Upper lobe of right lung (tissue), 1 donor: ENCODE results near the gene TMEM207. TPM values are rescaled to one million over a fixed set of nuclear protein-coding genes. Genes with fewer than 3 reads are reported as not detected.

Experiments
- ATAC-seq: fragments of 200-7000 bp; cut with Tn5 transposase; one replicate; pipeline ENCODE4 v1.9.1; 2020; ENCODE audit warnings: mild to moderate bottlenecking, moderate library complexity
- DNase-seq: peaks from one replicate; pipeline ENCODE4 v3.0.0-alpha.2; 2020
- H3K27ac ChIP-seq: fragments of 200-600 bp; one replicate; pipeline ENCODE4 v1.8.0; 2022
- H3K27me3 ChIP-seq: fragments of 200-600 bp; one replicate; pipeline ENCODE4 v1.8.0; 2022; ENCODE audit warnings: mild to moderate bottlenecking
- H3K36me3 ChIP-seq: fragments of 200-600 bp; one replicate; pipeline ENCODE4 v1.8.0; 2022
- H3K4me1 ChIP-seq: fragments of 200-600 bp; one replicate; pipeline ENCODE4 v1.8.0; 2022
- H3K4me3 ChIP-seq: fragments of 200-600 bp; one replicate; pipeline ENCODE4 v1.8.0; 2022; ENCODE audit warnings: mild to moderate bottlenecking
- H3K9me3 ChIP-seq: fragments of 200-600 bp; one replicate; pipeline ENCODE4 v1.8.0; 2022
- CTCF ChIP-seq: fragments of 200-600 bp; IDR thresholded peaks from one replicate; pipeline ENCODE4 v1.8.0; 2022; ENCODE audit warnings: antibody characterized with exemption
- intact Hi-C: fragments of 100-400 bp; cut with DNase I; formaldehyde crosslinking; loops from one replicate; pipeline ENCODE4 v1.11.0; 2022
- total RNA-seq: library from RNA; stranded (reverse); fragmentation: NEBNext Ultra II Directional; extraction: Animal tissue kit (Norgen Biotek cat#: 25700); gene quantifications from one replicate; pipeline ENCODE4 v1.2.1, GENCODE V29; 2021
- donor health status: DM: no; HTN: yes; CAD: no; lungs with severe emphysema.

TMEM207 gene
- total RNA-seq, 1 donor from 2014 or later, result not detected

- intact Hi-C loops, result no loop called here
- Histone ChIP-seq H3K9me3 (no peaks in the 10 kb centered on the region), H3K4me1 (no peaks in the 10 kb centered on the region), H3K27me3 (no peaks in the 10 kb centered on the region), H3K4me3 (no peak overlapping the region), H3K27ac (no peak overlapping the region), H3K36me3 (no peaks in the 10 kb centered on the region)
- no peak for TF ChIP-seq CTCF
- ATAC-seq (no peak), DNase-seq (no peak)
Measured at GRCh38 chr3:190404715-190405114, 45.0 kb downstream of the TMEM207 start.

DNA sequence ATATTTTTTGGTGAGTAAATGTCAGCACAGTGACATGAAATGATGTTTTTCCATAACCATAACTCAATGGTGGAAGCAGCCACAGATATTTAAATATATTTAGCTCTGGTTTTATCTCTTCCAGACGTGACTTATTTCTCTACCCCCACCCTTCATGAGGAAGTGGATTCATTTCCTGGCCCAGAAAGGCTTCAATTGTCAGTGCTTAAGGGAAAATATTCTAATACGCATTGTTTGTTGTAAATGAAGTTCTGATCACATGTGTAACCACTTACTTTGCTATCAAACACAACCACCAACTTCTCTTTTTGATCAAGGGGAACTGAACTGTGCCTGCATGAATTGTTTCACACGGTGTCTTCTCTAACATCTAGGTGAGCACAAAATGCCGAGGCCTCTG lies 47.7 kb downstream of the TMEM207 start:
- H3K4me3 ChIP-seq, result no peak overlapping the region
- H3K4me1 ChIP-seq, result no peaks in the 10 kb centered on the region
- TF ChIP-seq CTCF, result no peak
- ATAC-seq (no peak), DNase-seq (no peak)
- no peak overlapping the region for H3K27ac ChIP-seq
- H3K9me3 ChIP-seq, result no peaks in the 10 kb centered on the region
- intact Hi-C loops, result no loop called here
- H3K36me3 ChIP-seq, result no peaks in the 10 kb centered on the region
- H3K27me3 ChIP-seq, result no peaks in the 10 kb centered on the region

DNA sequence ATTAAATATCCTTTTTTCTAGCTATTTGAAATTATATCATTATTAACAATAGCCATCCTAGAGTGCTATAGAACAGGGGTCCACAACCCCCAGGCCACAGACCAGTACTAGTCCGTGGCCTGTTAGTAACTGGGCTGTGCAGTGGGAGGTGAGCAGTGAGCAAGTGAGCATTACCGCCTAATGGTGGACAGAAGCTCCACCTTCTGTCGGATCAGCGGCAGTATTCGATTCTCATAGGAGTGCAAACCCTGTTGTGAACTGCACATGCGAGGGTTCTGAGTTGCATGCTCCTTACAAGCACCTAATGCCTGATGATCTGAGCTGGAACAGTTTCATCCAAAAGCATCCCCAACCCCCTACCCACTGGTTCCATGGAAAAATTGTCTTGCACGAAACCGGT lies 50.0 kb downstream of the TMEM207 start:
- intact Hi-C loops, result no loop called here
- Histone ChIP-seq H3K36me3 (no peaks in the 10 kb centered on the region), H3K4me1 (no peaks in the 10 kb centered on the region), H3K9me3 (no peaks in the 10 kb centered on the region), H3K27ac (no peak overlapping the region), H3K4me3 (no peak overlapping the region), H3K27me3 (no peaks in the 10 kb centered on the region)
- no peak for TF ChIP-seq CTCF
- ATAC-seq, result no peak
- no peak for DNase-seq

- no peak overlapping the region for H3K27ac ChIP-seq
- H3K36me3 ChIP-seq, result no peaks in the 10 kb centered on the region
- H3K4me3 ChIP-seq, result no peak overlapping the region
- no peaks in the 10 kb centered on the region for H3K9me3 ChIP-seq
- DNase-seq (no peak), ATAC-seq (no peak)
- no peak for TF ChIP-seq CTCF
- intact Hi-C loops, result no loop called here
- no peaks in the 10 kb centered on the region for H3K4me1 ChIP-seq
- no peaks in the 10 kb centered on the region for H3K27me3 ChIP-seq
Measured at GRCh38 chr3:190397889-190398288, 51.8 kb downstream of the TMEM207 start.

DNA sequence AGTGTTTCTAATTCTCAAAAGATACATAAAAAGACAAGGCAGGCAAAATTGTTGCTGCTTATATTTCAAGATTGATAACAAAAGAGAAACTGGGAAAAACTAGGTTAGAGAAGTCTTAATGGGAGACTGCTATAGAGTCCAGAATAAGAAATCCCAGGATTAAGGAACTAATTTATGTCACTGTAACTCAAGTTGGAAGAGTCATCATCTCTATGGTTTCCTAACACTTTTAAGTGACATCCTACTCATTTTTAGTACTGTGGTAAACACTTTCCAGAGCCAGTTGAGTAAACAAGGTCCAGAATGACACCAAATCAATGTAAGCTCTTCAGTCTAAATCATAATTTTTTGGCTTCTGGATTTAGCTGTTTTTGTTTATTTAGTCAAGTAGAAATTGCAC lies 53.7 kb downstream of the TMEM207 start:
- intact Hi-C loops, result no loop called here
- TF ChIP-seq CTCF, result no peak
- Histone ChIP-seq H3K27me3 (no peaks in the 10 kb centered on the region), H3K36me3 (no peaks in the 10 kb centered on the region), H3K9me3 (no peaks in the 10 kb centered on the region), H3K4me1 (no peaks in the 10 kb centered on the region), H3K4me3 (no peak overlapping the region), H3K27ac (no peak overlapping the region)
- no peak for ATAC-seq
- DNase-seq, result no peak

- no peak overlapping the region for H3K27ac ChIP-seq
- intact Hi-C loops, result no loop called here
- no peak for TF ChIP-seq CTCF
- H3K27me3 ChIP-seq, result no peaks in the 10 kb centered on the region
- no peaks in the 10 kb centered on the region for H3K9me3 ChIP-seq
- H3K4me1 ChIP-seq, result no peaks in the 10 kb centered on the region
- no peak overlapping the region for H3K4me3 ChIP-seq
- ATAC-seq, result no peak
- DNase-seq, result no peak
- H3K36me3 ChIP-seq, result no peaks in the 10 kb centered on the region
Measured at GRCh38 chr3:190388703-190389102, 61.0 kb downstream of the TMEM207 start.
